Keratinocyte (primary cell): ENCODE measurements around the gene PRKAG2.

Experiments
- EZH2 ChIP-seq: IDR thresholded peaks from one replicate; pipeline ENCODE4 v1.6.1; 2012; ENCODE audit warnings: inconsistent platforms, mild to moderate bottlenecking, low read length, moderate library complexity
- TF ChIP-seq, protein P1 (sequence below), 3 experiments: IDR thresholded peaks in 1 of 3; conservative IDR thresholded peaks in 1 of 3; optimal IDR thresholded peaks in 1 of 3; 2 replicates in 2 of 3; 3 replicates in 1 of 3; pipeline versions ENCODE3 to v1.5.1; 2011; ENCODE audit warnings: low read length in 3 of 3, mild to moderate bottlenecking in 3 of 3, moderate library complexity in 2 of 3, control low read depth in 1 of 3, inconsistent platforms in 1 of 3; ENCODE audit not compliant: insufficient read depth in 2 of 3; ENCODE audit errors: extremely low read depth in 1 of 3

DNA sequence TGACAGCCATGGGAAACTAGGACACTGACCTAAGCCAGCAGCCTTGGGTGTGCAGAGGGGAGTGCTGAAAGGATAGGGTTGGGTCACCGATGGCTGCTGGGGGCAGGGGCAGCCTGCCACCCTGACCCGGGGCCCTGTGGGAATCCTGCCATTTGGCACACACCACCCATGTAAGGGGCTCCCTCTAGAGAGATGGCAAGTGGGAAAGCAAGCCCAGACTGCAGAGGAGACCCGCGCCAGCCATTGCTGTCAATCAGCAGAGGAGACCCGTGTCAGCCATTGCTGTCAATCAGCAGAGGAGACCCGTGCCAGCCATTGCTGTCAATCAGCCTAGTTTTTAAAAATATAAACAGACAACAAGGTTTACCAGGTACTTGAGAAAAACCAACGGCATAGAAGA, 27.4 kb upstream of the PRKAG2 start:
- TF ChIP-seq, protein P1, sequence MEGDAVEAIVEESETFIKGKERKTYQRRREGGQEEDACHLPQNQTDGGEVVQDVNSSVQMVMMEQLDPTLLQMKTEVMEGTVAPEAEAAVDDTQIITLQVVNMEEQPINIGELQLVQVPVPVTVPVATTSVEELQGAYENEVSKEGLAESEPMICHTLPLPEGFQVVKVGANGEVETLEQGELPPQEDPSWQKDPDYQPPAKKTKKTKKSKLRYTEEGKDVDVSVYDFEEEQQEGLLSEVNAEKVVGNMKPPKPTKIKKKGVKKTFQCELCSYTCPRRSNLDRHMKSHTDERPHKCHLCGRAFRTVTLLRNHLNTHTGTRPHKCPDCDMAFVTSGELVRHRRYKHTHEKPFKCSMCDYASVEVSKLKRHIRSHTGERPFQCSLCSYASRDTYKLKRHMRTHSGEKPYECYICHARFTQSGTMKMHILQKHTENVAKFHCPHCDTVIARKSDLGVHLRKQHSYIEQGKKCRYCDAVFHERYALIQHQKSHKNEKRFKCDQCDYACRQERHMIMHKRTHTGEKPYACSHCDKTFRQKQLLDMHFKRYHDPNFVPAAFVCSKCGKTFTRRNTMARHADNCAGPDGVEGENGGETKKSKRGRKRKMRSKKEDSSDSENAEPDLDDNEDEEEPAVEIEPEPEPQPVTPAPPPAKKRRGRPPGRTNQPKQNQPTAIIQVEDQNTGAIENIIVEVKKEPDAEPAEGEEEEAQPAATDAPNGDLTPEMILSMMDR (optimal IDR thresholded peaks at IDR 0.05 in 1 of 3, IDR thresholded peaks at IDR 0.05 in 1 of 3, conservative IDR thresholded peaks at IDR 0.05 in 1 of 3; ENCODE audit: extremely low read depth in 1 of 3, insufficient read depth in 2 of 3, low read length in 3 of 3), result no peak
- no peak for TF ChIP-seq EZH2
